Activated naive CD4-positive, alpha-beta T cell treated with anti-CD3 and anti-CD28 coated beads, Interleukin-2, amount 50 U/mL, for 72 hours (primary cell): Measurements from ENCODE around the gene CAMTA1. TPM values are rescaled to one million over a fixed set of nuclear protein-coding genes. Genes with fewer than 3 reads are reported as not detected.
"Not testable (repeated sequence)": the region's sequence is repeated elsewhere in the genome, so short reads cannot be mapped to it uniquely, and the experiment has no call there.

Experiments
- ATAC-seq, 2 donors: fragments of 150-1000 bp; cut with Tn5 transposase; 2 replicates each; pipeline ENCODE4 v1.10.0; 2021; ENCODE audit warnings: mild to moderate bottlenecking in 2 of 2, moderate library complexity in 2 of 2
- DNase-seq, 2 donors: peaks; one replicate each; pipeline ENCODE4 v3.0.0; 2021 to 2022; ENCODE audit warnings: low spot score in 2 of 2
- H3K27ac Mint-ChIP-seq, 2 donors: one replicate each; pipeline ENCODE4 v1.8.0; 2022; ENCODE audit warnings: mild to moderate bottlenecking in 2 of 2, mixed read lengths in 2 of 2
- H3K36me3 Mint-ChIP-seq, 2 donors: one replicate each; pipeline ENCODE4 v1.8.0; 2022; ENCODE audit warnings: mixed read lengths in 2 of 2
- H3K9me3 Mint-ChIP-seq, 2 donors: one replicate each; pipeline ENCODE4 v1.8.0; 2022; ENCODE audit warnings: mixed read lengths in 2 of 2
- total RNA-seq, 2 donors: library from RNA; stranded (reverse); gene quantifications; one replicate each; pipeline ENCODE4 v1.2.3, GENCODE V29; 2022

The CAMTA1 gene
- total RNA-seq, 2 donors from 2014 or later = 50.4 to 76.4 TPM

DNA sequence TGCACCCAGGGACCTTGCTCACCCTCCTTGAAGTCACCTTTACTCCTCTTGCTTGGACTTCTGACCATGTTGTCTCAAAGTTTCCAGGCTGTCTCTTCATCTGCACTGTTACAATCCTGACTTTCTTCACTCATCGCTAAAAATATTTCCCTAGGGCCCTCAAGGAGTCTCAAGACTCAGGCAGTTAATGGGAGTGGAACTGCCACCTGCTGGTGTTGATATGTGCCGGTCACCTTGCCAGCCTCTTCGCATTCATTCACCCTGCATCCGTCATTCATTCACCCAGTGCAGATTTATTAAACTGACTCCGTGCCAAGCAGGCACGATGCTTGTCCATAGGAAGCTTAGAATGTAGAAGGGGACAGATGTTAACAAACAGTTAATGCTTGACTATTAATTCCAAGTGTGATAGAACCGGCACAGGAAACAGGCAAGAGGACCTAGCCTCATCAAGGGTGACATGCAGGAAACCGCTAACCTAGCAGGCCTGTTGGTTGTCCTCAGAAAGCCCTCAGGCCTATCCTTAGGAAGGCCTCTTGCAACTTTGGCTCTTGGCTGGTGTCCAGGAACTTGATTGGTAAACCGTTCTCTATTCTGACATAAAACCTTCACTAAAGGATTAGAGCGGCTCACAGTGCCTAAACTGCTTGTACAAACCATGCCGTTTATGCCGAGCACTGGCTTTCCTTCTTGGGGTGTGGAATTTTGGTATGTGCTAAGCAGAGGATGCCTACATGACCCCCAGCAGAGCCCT, 342.2 kb downstream of the CAMTA1 start:
- H3K36me3 Mint-ChIP-seq = no peaks in the 10 kb centered on the region
- no peak for ATAC-seq

GRCh38 chr1:7128293-7128692, 343.0 kb downstream of the CAMTA1 start:
- H3K36me3 Mint-ChIP-seq = no peaks in the 10 kb centered on the region
- ATAC-seq (no peak), DNase-seq (no peak)
- no peak overlapping the region for H3K27ac Mint-ChIP-seq
- H3K9me3 Mint-ChIP-seq = no peaks in the 10 kb centered on the region

More for the DNA sequence above, 342.2 kb downstream of the CAMTA1 start:
- no peak for DNase-seq
- Mint-ChIP-seq H3K27ac (no peak overlapping the region), H3K9me3 (no peaks in the 10 kb centered on the region)

DNA sequence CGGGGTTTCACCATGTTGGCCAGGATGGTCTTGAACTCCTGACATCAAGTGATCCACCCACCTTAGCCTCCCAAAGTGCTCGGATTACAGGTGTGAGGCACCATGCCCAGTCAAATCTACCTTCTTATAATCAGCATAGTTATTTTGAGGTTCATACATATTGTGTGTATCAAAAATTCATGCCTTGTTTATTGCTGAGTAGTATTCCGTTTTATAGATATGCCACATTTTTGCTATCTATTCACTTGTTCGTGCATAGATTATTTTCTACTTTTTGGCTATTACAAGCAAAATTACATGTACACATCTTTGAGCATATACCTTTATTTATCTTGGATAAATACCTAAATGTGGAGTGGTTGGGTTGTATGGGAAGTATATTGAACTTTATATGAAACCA, 344.9 kb downstream of the CAMTA1 start:
- no peak overlapping the region for H3K27ac Mint-ChIP-seq
- no peak for ATAC-seq
- no peaks in the 10 kb centered on the region for H3K9me3 Mint-ChIP-seq
- no peak for DNase-seq
- no peaks in the 10 kb centered on the region for H3K36me3 Mint-ChIP-seq

- ATAC-seq (no peak), DNase-seq (no peak)
- Mint-ChIP-seq H3K36me3 (no peaks in the 10 kb centered on the region), H3K27ac (no peak overlapping the region), H3K9me3 (no peaks in the 10 kb centered on the region)
Measured at GRCh38 chr1:7135493-7135892, 350.2 kb downstream of the CAMTA1 start.

DNA sequence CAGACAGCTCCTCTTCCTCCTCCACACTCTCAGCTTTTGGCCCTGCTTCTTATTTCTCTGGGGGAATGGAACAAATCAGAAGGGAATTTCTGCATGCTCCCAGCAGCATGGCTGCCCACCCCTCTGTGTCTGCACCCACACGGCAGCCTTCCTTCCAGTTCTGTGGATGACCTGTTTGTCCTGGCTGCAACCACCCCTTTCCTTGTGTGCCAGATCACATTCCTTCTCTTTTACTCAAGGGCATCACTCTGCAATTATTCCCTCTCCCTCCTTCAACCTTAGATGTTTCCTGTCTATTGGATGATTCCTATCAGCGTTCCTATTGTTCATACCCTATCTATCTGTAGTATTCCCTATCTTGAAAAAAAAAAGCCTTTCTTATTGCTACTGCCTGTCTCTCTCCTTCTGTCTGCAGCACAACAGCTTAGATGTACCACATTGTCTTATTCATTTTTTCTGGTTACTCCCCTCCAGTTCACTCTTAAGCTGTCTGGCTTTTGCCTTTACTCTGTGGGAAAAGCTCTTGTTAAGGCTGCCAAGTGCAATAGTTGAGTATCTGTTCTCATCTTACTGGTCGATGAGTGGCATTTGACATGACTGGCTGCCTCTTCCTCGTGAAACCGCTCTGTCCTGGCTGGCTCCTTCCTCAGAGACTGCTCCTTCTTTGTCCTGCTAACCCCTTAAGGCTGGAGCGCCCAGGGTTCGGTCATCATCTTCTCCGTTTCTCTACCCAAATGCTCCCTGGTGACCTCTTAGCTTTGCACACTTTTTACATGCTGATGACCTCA, 351.1 kb downstream of the CAMTA1 start:
- no peaks in the 10 kb centered on the region for H3K36me3 Mint-ChIP-seq
- DNase-seq (no peak), ATAC-seq (no peak)
- no peaks in the 10 kb centered on the region for H3K9me3 Mint-ChIP-seq
- no peak overlapping the region for H3K27ac Mint-ChIP-seq

- no peak for DNase-seq
- no peaks in the 10 kb centered on the region for H3K36me3 Mint-ChIP-seq
- no peaks in the 10 kb centered on the region for H3K9me3 Mint-ChIP-seq
- no peak overlapping the region for H3K27ac Mint-ChIP-seq
- no peak for ATAC-seq
Measured at GRCh38 chr1:7140251-7140650, 355.0 kb downstream of the CAMTA1 start.

- no peak for DNase-seq
- no peaks in the 10 kb centered on the region for H3K36me3 Mint-ChIP-seq
- ATAC-seq = no peak
- no peak overlapping the region for H3K27ac Mint-ChIP-seq
- no peaks in the 10 kb centered on the region for H3K9me3 Mint-ChIP-seq
Measured at GRCh38 chr1:7145947-7146346, 360.7 kb downstream of the CAMTA1 start.

- no peak for ATAC-seq
- Mint-ChIP-seq H3K36me3 (no peaks in the 10 kb centered on the region), H3K27ac (no peak overlapping the region), H3K9me3 (no peaks in the 10 kb centered on the region)
- no peak for DNase-seq
Measured at GRCh38 chr1:7146710-7147109, 361.5 kb downstream of the CAMTA1 start.

GRCh38 chr1:7147581-7148282, 362.5 kb downstream of the CAMTA1 start:
- DNase-seq, ATAC-seq, H3K9me3 Mint-ChIP-seq, H3K27ac Mint-ChIP-seq, H3K36me3 Mint-ChIP-seq: not testable (repeated sequence)

GRCh38 chr1:7149080-7149838, 364.0 kb downstream of the CAMTA1 start:
- H3K9me3 Mint-ChIP-seq = no peaks in the 10 kb centered on the region
- DNase-seq (no peak), ATAC-seq (no peak)
- H3K27ac Mint-ChIP-seq = no peak overlapping the region
- H3K36me3 Mint-ChIP-seq = no peaks in the 10 kb centered on the region

DNA sequence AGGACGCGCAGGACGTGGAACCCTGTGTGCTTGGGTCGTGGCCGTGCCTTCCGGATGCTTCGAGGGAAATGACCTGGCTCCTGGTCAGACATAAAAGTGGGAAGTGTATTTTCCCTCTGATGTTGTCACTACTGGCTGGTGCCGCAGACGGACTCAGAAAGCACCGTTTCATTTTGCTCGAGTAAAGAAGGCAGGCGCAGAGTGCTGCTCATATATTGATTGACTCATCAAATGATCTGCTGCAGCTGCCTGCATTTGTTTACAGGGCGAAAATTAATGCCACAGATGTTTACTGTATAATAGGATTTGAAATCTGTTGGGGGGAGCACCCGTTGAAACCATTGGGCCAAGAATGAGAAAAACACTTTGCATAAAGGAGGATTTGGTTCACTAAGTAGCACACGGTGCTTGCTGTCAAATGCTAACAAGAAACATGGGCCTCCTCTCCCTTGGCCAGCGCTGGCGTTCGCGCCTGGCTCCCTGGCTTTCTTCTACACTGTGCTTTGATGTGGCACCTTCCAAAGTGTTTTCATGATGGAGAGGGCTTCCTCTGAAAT, 365.5 kb downstream of the CAMTA1 start:
- H3K27ac Mint-ChIP-seq = no peak overlapping the region
- no peak for DNase-seq
- no peaks in the 10 kb centered on the region for H3K9me3 Mint-ChIP-seq
- no peaks in the 10 kb centered on the region for H3K36me3 Mint-ChIP-seq
- no peak for ATAC-seq

DNA sequence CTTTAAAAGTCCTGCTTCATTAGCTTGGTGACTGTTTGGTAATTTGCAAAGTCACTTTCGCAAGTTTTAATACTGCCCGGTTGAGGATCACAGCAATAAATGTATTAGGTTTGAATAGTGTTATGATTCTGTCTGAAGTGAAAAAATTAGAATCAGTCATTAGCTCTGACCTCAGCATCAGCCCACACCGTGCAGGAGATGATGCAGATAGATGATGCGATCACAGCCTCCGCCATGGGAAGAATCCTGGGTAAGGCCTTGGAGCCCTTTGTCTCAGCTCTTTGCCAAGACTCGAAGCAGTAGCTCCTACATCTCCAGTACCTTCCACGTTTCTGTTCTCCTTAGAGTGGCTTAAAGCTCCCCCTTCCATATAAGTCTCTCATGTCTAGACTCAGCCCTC, 366.7 kb downstream of the CAMTA1 start:
- Mint-ChIP-seq H3K9me3 (no peaks in the 10 kb centered on the region), H3K36me3 (no peaks in the 10 kb centered on the region), H3K27ac (no peak overlapping the region)
- ATAC-seq (no peak), DNase-seq (no peak)

GRCh38 chr1:7152655-7153054, 367.4 kb downstream of the CAMTA1 start:
- Mint-ChIP-seq H3K27ac (no peak overlapping the region), H3K36me3 (no peaks in the 10 kb centered on the region), H3K9me3 (no peaks in the 10 kb centered on the region)
- DNase-seq (no peak), ATAC-seq (no peak)

DNA sequence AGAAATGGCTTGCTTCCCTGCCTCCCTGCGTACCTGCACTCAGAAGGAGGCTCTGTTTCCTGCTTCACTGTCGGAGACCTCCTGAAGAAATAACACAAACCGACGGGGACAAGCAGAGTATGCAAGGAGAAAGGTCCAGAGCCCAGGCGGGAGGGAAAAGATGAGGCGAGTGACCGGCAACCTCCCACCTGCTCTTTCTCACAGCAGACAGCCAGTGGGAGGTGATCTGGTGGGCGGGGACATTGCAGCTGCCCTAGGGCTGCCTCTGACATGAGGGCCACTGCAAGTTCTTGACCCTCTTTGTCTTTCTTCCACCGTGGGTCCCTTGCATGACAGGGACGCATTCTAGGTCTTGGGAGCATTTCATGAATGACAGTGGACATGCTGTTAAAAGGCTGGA, 368.2 kb downstream of the CAMTA1 start:
- Mint-ChIP-seq H3K27ac (no peak overlapping the region), H3K36me3 (no peaks in the 10 kb centered on the region), H3K9me3 (no peaks in the 10 kb centered on the region)
- no peak for DNase-seq
- ATAC-seq = no peak

GRCh38 chr1:7159116-7159781, 374.0 kb downstream of the CAMTA1 start:
- DNase-seq (no peak), ATAC-seq (no peak)
- Mint-ChIP-seq H3K27ac (no peak overlapping the region), H3K36me3 (peaks cover 0 to 6% of the 10 kb centered on the region in 2 donors), H3K9me3 (peaks cover 10 to 15% of the 10 kb centered on the region in 2 donors)

DNA sequence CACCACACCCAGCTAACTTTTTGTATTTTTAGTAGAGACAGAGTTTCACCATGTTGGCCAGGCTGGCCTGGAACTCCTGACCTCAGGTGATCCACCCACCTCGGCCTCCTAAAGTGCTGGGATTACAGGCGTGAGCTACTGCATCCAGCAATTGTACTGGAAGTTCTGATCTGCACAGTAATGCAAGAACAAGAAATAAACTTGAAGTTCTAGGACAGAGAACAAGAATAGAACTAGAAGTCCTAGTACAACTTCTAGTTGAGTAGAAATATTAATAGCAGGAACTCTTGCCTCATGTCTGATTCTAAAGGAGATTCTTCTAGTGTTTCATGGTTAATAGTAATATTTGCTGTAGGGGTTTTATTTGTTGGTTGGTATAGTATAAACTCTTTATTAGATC, 383.3 kb downstream of the CAMTA1 start:
- not testable (repeated sequence) for DNase-seq, ATAC-seq, H3K36me3 Mint-ChIP-seq, H3K27ac Mint-ChIP-seq, H3K9me3 Mint-ChIP-seq
